Neural cell (in vitro differentiated cells): ENCODE results near the gene TYK2. TPM values are rescaled to one million over a fixed set of nuclear protein-coding genes. Genes with fewer than 3 reads are reported as not detected.
"Not testable (repeated sequence)": the region's sequence is repeated elsewhere in the genome, so short reads cannot be mapped to it uniquely, and the experiment has no call there.

Experiments used
- H2AFZ ChIP-seq: fragments of 200-600, 300-800 bp; sonication (generic), shearing (Covaris generic); 2 replicates; pipeline ENCODE4 v1.6.0; 2014; ENCODE audit warnings: low read depth, mild to moderate bottlenecking, antibody characterized with exemption, low read length, moderate library complexity
- H3F3A ChIP-seq: fragments of 200-600 bp; shearing (Covaris generic); 2 replicates; pipeline ENCODE4 v1.6.1; 2016; ENCODE audit warnings: mild to moderate bottlenecking, moderate library complexity, mixed read lengths, antibody characterized with exemption, low read length; ENCODE audit not compliant: insufficient read depth, poor library complexity, severe bottlenecking
- H3K27ac ChIP-seq: fragments of 200-600, 300-800 bp; sonication (generic), shearing (Covaris generic); 2 replicates; pipeline ENCODE4 v1.5.1; 2014; ENCODE audit warnings: mild to moderate bottlenecking, low read length, moderate library complexity
- H3K27me3 ChIP-seq: fragments of 300-800, 200-600 bp; sonication (generic), shearing (Covaris generic); 2 replicates; pipeline ENCODE4 v1.6.0; 2014; ENCODE audit warnings: mild to moderate bottlenecking, low read depth, low read length, moderate library complexity; ENCODE audit not compliant: insufficient read depth
- H3K36me3 ChIP-seq: fragments of 300-800, 200-600 bp; sonication (generic), shearing (Covaris generic); 2 replicates; pipeline ENCODE4 v1.5.1; 2014; ENCODE audit warnings: mild to moderate bottlenecking, antibody characterized with exemption, low read length, moderate library complexity; ENCODE audit not compliant: insufficient read depth
- H3K4me2 ChIP-seq: fragments of 300-800, 200-600 bp; sonication (generic), shearing (Covaris generic); 2 replicates; pipeline ENCODE4 v1.6.0; 2014; ENCODE audit warnings: mild to moderate bottlenecking, low read length
- H3K4me3 ChIP-seq: fragments of 300-800, 200-600 bp; sonication (generic), shearing (Covaris generic); 2 replicates; pipeline ENCODE4 v1.5.1; 2014; ENCODE audit warnings: mild to moderate bottlenecking, low read length, moderate library complexity
- H3K79me2 ChIP-seq: fragments of 200-600 bp; shearing (Covaris generic); replicated peaks from 2 replicates; pipeline ENCODE4 v1.6.0; 2014; ENCODE audit warnings: mild to moderate bottlenecking, low read length, moderate library complexity; ENCODE audit not compliant: insufficient read depth
- H3K9ac ChIP-seq: fragments of 300-800, 200-600 bp; sonication (generic), shearing (Covaris generic); 2 replicates; pipeline ENCODE4 v1.6.1; 2016; ENCODE audit warnings: mild to moderate bottlenecking, low read length, mixed read lengths
- H3K9me2 ChIP-seq: fragments of 200-600 bp; shearing (Covaris generic); 2 replicates; pipeline ENCODE4 v1.6.1; 2016; ENCODE audit warnings: mild to moderate bottlenecking, low read length, mixed read lengths; ENCODE audit not compliant: insufficient read depth
- H3K9me3 ChIP-seq: fragments of 200-600, 300-800 bp; sonication (generic), shearing (Covaris generic); 2 replicates; pipeline ENCODE4 v1.6.1; 2016; ENCODE audit warnings: mild to moderate bottlenecking, mixed run types, low read length, moderate library complexity, mixed read lengths
- H4K20me1 ChIP-seq: fragments of 200-600 bp; shearing (Covaris generic); 2 replicates; pipeline ENCODE4 v1.6.1; 2016; ENCODE audit warnings: mild to moderate bottlenecking, mixed run types; ENCODE audit not compliant: insufficient read depth
- EP300 ChIP-seq: fragments of 450-650 bp; conservative IDR thresholded peaks from 2 replicates; pipeline ENCODE4 v1.6.1; 2014; ENCODE audit warnings: antibody characterized with exemption, mild to moderate bottlenecking, moderate library complexity; ENCODE audit not compliant: poor library complexity, severe bottlenecking
- EZH2 ChIP-seq: fragments of 200-600, 300-800 bp; shearing (Covaris generic), sonication (generic); IDR thresholded peaks from 2 replicates; pipeline ENCODE4 v1.6.1; 2014; ENCODE audit warnings: antibody characterized with exemption, low read length, borderline replicate concordance, mild to moderate bottlenecking; ENCODE audit not compliant: insufficient read depth, poor library complexity, severe bottlenecking
- MXI1 ChIP-seq: fragments of 450-650 bp; conservative IDR thresholded peaks from 2 replicates; pipeline ENCODE4 v1.6.1; 2014; ENCODE audit warnings: antibody characterized with exemption, mild to moderate bottlenecking; ENCODE audit not compliant: poor library complexity, severe bottlenecking
- POLR2AphosphoS5 ChIP-seq: IDR thresholded peaks from 2 replicates; pipeline ENCODE4 v1.6.1; 2012
- RAD21 ChIP-seq: fragments of 450-650 bp; conservative IDR thresholded peaks from 2 replicates; pipeline ENCODE4 v1.6.1; 2014; ENCODE audit warnings: antibody characterized with exemption, mild to moderate bottlenecking, moderate library complexity
- SMC3 ChIP-seq: fragments of 450-650 bp; conservative IDR thresholded peaks from 2 replicates; pipeline ENCODE4 v1.6.1; 2014; ENCODE audit warnings: antibody characterized with exemption, mild to moderate bottlenecking, moderate library complexity; ENCODE audit not compliant: poor library complexity
- TAF1 ChIP-seq: IDR thresholded peaks from 2 replicates; pipeline ENCODE4 v1.6.1; 2012; ENCODE audit warnings: low read depth
- polyA plus RNA-seq: library from polyadenylated mRNA; depleted of rRNA; stranded (reverse); fragments of >200 nt; gene quantifications from 2 replicates; pipeline ENCODE4 v1.2.3, GENCODE V29; 2014
- TF ChIP-seq, protein P1 (sequence below): IDR thresholded peaks from 2 replicates; pipeline ENCODE4 v1.6.1; 2012; ENCODE audit warnings: borderline replicate concordance
- TF ChIP-seq, protein P2 (sequence below): fragments of 450-650 bp; IDR thresholded peaks from 2 replicates; pipeline ENCODE4 v1.5.1; 2014; ENCODE audit warnings: antibody characterized with exemption, mild to moderate bottlenecking, moderate library complexity; ENCODE audit not compliant: poor library complexity, severe bottlenecking

The TYK2 gene
- polyA plus RNA-seq, 1 donor from 2014 or later, result 95.8 TPM

DNA sequence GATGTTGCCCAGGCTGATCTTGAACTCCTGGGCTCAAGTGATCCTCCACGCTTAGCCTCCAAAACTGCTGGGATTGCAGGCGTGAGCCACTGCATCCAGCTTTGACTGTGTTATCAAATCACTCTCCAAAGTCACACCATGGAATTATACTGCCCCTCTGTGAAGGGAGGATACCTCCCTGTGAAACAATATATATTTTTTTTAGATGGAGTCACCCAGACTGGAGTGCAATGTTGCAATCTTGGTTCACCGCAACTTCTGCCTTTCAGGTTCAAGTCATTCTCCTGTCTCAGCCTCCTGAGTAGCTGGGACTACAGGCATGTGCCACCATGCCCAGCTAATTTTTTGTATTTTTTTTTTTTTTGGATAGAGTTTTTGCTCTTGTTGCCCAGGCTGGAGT is 7.7 kb downstream of the TYK2 start:
- no peak overlapping the region for H2AFZ ChIP-seq
- H3K36me3 ChIP-seq, result no peaks in the 10 kb centered on the region
- no peaks in the 10 kb centered on the region for H3K79me2 ChIP-seq
- H3K4me3 ChIP-seq, result no peak overlapping the region
- H3K27ac ChIP-seq, result no peak overlapping the region
- no peak overlapping the region for H3K4me2 ChIP-seq
- no peaks in the 10 kb centered on the region for H4K20me1 ChIP-seq
- no peak for TF ChIP-seq TAF1
- TF ChIP-seq, protein P1, sequence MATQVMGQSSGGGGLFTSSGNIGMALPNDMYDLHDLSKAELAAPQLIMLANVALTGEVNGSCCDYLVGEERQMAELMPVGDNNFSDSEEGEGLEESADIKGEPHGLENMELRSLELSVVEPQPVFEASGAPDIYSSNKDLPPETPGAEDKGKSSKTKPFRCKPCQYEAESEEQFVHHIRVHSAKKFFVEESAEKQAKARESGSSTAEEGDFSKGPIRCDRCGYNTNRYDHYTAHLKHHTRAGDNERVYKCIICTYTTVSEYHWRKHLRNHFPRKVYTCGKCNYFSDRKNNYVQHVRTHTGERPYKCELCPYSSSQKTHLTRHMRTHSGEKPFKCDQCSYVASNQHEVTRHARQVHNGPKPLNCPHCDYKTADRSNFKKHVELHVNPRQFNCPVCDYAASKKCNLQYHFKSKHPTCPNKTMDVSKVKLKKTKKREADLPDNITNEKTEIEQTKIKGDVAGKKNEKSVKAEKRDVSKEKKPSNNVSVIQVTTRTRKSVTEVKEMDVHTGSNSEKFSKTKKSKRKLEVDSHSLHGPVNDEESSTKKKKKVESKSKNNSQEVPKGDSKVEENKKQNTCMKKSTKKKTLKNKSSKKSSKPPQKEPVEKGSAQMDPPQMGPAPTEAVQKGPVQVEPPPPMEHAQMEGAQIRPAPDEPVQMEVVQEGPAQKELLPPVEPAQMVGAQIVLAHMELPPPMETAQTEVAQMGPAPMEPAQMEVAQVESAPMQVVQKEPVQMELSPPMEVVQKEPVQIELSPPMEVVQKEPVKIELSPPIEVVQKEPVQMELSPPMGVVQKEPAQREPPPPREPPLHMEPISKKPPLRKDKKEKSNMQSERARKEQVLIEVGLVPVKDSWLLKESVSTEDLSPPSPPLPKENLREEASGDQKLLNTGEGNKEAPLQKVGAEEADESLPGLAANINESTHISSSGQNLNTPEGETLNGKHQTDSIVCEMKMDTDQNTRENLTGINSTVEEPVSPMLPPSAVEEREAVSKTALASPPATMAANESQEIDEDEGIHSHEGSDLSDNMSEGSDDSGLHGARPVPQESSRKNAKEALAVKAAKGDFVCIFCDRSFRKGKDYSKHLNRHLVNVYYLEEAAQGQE, result no peak
- TF ChIP-seq RAD21, result no peak
- no peaks in the 10 kb centered on the region for H3K9me2 ChIP-seq
- no peaks in the 10 kb centered on the region for H3F3A ChIP-seq
- no peak overlapping the region for H3K9ac ChIP-seq
- no peaks in the 10 kb centered on the region for H3K9me3 ChIP-seq
- no peaks in the 10 kb centered on the region for H3K27me3 ChIP-seq

DNA sequence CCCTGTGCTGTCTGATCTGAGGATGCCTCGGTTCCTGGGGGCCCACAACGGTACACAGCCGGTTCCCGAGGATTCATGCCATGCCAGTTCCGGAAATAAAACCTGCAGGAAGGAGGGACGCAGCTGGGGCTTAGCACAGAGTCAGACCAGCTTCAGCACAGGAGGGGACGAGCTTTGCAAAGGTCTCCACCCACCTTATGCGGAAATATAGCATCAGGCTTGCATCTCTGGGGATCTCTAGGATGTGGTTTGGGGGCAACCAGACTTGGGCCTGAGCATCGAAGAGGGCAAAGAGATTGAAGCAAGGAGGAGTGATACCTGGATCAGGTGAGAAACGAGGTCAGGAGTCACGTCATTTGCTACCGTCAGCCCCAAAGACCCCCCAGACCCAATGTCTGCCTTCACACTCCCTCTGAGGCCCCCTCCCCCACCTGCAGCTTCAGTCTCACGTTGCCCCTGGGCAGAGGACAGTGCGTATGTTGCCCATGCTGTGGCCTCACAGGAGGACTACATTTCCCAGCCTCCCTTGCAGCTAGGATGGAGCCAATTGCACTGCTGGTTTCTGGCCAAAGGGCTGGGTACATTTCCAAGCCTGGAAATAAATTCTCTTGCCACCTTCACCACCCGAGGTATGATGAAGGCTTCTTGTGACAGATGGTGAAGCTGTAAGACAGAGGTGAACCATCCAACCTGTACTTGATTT is 12.1 kb downstream of the TYK2 start:
- Histone ChIP-seq H3K9me2 (no peaks in the 10 kb centered on the region), H3K27ac (no peak overlapping the region), H3K9me3 (no peaks in the 10 kb centered on the region), H3K4me2 (no peak overlapping the region), H3K79me2 (no peaks in the 10 kb centered on the region), H4K20me1 (no peaks in the 10 kb centered on the region), H3K27me3 (no peaks in the 10 kb centered on the region), H2AFZ (no peak overlapping the region), H3K36me3 (no peaks in the 10 kb centered on the region), H3K4me3 (no peak overlapping the region), H3K9ac (no peak overlapping the region), H3F3A (no peaks in the 10 kb centered on the region)
- TF ChIP-seq, protein P2, sequence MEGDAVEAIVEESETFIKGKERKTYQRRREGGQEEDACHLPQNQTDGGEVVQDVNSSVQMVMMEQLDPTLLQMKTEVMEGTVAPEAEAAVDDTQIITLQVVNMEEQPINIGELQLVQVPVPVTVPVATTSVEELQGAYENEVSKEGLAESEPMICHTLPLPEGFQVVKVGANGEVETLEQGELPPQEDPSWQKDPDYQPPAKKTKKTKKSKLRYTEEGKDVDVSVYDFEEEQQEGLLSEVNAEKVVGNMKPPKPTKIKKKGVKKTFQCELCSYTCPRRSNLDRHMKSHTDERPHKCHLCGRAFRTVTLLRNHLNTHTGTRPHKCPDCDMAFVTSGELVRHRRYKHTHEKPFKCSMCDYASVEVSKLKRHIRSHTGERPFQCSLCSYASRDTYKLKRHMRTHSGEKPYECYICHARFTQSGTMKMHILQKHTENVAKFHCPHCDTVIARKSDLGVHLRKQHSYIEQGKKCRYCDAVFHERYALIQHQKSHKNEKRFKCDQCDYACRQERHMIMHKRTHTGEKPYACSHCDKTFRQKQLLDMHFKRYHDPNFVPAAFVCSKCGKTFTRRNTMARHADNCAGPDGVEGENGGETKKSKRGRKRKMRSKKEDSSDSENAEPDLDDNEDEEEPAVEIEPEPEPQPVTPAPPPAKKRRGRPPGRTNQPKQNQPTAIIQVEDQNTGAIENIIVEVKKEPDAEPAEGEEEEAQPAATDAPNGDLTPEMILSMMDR, result no peak
- TF ChIP-seq EZH2, result no peak
- no peak for TF ChIP-seq TAF1
- no peak for TF ChIP-seq SMC3
- no peak for TF ChIP-seq RAD21
- TF ChIP-seq EP300, result no peak
- no peak for TF ChIP-seq MXI1
- TF ChIP-seq, protein P1, result no peak
- TF ChIP-seq POLR2AphosphoS5, result no peak

DNA sequence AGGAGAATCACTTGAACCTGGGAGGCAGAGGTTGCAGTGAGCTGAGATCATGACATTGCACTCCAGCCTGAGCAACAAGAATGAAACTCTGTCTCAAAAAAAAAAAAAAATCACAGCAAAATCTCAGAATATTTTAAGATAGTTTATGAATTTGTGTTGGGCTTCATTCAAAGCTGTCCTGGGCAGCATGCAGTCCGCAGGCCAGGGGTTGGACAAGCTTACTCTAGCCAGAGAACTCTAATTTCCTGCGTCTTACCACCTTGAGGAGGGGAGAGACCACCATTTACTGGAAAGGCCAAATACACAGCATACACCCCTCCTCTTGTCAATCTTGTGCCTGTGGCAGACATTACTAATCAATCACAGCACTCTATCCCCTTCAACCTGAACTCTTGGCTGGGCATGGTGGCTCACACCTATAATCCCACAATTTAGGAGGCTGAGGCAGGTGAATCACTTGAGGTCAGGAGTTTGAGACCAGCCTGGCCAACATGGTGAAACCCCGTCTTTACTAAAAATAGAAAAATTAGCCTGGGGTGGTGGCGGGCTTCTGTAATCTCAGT is 13.3 kb downstream of the TYK2 start:
- not testable (repeated sequence) for H3K4me3 ChIP-seq, H3K27ac ChIP-seq, H2AFZ ChIP-seq, H3F3A ChIP-seq, H3K27me3 ChIP-seq, H3K9me2 ChIP-seq, H3K9me3 ChIP-seq, H3K36me3 ChIP-seq, H3K79me2 ChIP-seq, H3K9ac ChIP-seq, H4K20me1 ChIP-seq, H3K4me2 ChIP-seq
